Panc1 (cell line): Measurements from ENCODE around the gene ALDH1A1.

Experiments used
- CTCF ChIP-seq: fragments of 450-650 bp; IDR thresholded peaks from 2 replicates; pipeline ENCODE4 v1.5.1; 2017; ENCODE audit warnings: mild to moderate bottlenecking
- SIN3A ChIP-seq: IDR thresholded peaks from 2 replicates; pipeline ENCODE4 v1.6.1; 2012; ENCODE audit warnings: low read depth, mild to moderate bottlenecking, low read length, moderate library complexity, borderline replicate concordance; ENCODE audit not compliant: insufficient read depth
- TCF7L2 ChIP-seq: IDR thresholded peaks from 2 replicates; pipeline ENCODE4 v1.6.1; 2011; ENCODE audit warnings: mild to moderate bottlenecking, low read depth, low read length, inconsistent platforms

- TF ChIP-seq CTCF (no peak), TCF7L2 (no peak), SIN3A (no peak)
Measured at GRCh38 chr9:72931897-72932296, 21.0 kb downstream of the ALDH1A1 start.
